Body of pancreas (tissue), 4 donors: ENCODE results near the gene IGF2BP2.

Source experiments
- POLR2A ChIP-seq, 3 donors: fragments of 450-650 bp; IDR thresholded peaks; one replicate each; pipeline ENCODE4 v1.6.1; 2016; ENCODE audit warnings: antibody characterized with exemption in 3 of 3, mild to moderate bottlenecking in 2 of 3
- TF ChIP-seq, protein P1 (sequence below), 7 experiments: fragments of 450-650 bp in 4 of 7; fragments of 200-600 bp in 3 of 7; sonication (generic) in 3 of 7; IDR thresholded peaks; one replicate each; pipeline ENCODE4 v1.5.1; 2016 to 2019; ENCODE audit warnings: antibody characterized with exemption in 7 of 7

- TF ChIP-seq, protein P1, sequence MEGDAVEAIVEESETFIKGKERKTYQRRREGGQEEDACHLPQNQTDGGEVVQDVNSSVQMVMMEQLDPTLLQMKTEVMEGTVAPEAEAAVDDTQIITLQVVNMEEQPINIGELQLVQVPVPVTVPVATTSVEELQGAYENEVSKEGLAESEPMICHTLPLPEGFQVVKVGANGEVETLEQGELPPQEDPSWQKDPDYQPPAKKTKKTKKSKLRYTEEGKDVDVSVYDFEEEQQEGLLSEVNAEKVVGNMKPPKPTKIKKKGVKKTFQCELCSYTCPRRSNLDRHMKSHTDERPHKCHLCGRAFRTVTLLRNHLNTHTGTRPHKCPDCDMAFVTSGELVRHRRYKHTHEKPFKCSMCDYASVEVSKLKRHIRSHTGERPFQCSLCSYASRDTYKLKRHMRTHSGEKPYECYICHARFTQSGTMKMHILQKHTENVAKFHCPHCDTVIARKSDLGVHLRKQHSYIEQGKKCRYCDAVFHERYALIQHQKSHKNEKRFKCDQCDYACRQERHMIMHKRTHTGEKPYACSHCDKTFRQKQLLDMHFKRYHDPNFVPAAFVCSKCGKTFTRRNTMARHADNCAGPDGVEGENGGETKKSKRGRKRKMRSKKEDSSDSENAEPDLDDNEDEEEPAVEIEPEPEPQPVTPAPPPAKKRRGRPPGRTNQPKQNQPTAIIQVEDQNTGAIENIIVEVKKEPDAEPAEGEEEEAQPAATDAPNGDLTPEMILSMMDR (IDR thresholded peaks at IDR 0.05) = no peak
- no peak for TF ChIP-seq POLR2A (IDR thresholded peaks at IDR 0.05)
Measured at GRCh38 chr3:185822221-185823000, 2.4 kb downstream of the IGF2BP2 start.
